Measurements from ENCODE around the gene SAMSN1. TPM values are rescaled to one million over a fixed set of nuclear protein-coding genes. Genes with fewer than 3 reads are reported as not detected.
A peak's percentile ranks its signal among the peaks of the same experiment; 100 is the strongest.

SAMSN1 gene
- total and polyA plus RNA-seq, 9 of the 15 experiments (the other 6 are each of a cell fraction or from before 2014, with no cell fraction given), result 101 to 223 (median 159) TPM

DNA sequence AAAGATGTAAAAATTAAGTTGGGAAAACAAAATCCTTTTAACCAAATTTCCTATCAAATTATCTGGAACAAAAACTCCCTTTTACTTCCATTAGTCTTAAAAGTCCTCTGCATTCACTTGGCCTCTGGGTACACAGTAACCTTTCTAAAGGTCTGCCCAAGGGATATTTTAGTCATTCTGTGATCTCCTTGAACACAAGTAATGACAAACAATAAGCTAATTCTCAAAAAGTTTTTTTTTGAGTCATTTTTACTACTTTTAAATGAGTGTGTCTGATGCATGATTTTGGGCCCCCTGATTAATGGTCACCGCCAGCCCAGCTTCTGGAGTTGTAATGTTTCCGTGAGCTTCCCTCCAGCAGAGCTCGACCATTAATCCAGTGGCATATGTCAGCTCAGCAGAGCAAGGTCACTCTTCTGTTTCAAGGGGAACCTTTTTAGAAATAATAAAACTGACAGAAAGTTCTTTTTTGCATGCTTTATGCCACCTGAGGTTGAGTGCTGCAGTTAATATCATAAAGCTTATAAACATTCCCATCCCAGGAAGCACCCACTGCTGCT is 14.3 kb downstream of the SAMSN1 start (continued):
- TF ChIP-seq SP1 (CRISPR knock-in tag; IDR thresholded peaks at IDR 0.05), result no peak
- no peak for TF ChIP-seq NEUROD1 (IDR thresholded peaks at IDR 0.05; ENCODE audit: borderline replicate concordance, low read depth, low read length, partially characterized antibody)
- TF ChIP-seq PTBP1 (IDR thresholded peaks at IDR 0.05; ENCODE audit: low read depth, low read length), result no peak
- TF ChIP-seq ZC3H4 (CRISPR knock-in tag; IDR thresholded peaks at IDR 0.05; ENCODE audit: borderline replicate concordance), result no peak
- TF ChIP-seq ESRRA (IDR thresholded peaks at IDR 0.05; ENCODE audit: borderline replicate concordance, low read depth), result 0 out of 2 replicates have a peak, but pooled peaks have one; percentile 33
- no peak for TF ChIP-seq CHD1 (IDR thresholded peaks at IDR 0.05; ENCODE audit: low read length)
- TF ChIP-seq MEIS2 (IDR thresholded peaks at IDR 0.05; ENCODE audit: partially characterized antibody), result peak; percentile 66
- TF ChIP-seq FOXK2 (conservative IDR thresholded peaks at IDR 0.05 in 1 of 2, IDR thresholded peaks at IDR 0.05 in 1 of 2; ENCODE audit: low read depth in 2 of 2), result no peak

GRCh38 chr21:14530592-14530991 is 15.5 kb downstream of the SAMSN1 start:
- peaks cover 99% of the 10 kb centered on the region for H3K79me2 ChIP-seq (ENCODE audit: control insufficient read depth, insufficient read depth, low read length)
- no peak for DNase-seq (ENCODE audit: extremely low read depth in 1 of 4, low spot score in 3 of 4)
- CTCF ChIA-PET (ENCODE audit: low intra/inter-chr PET ratio), result no interaction called here
- no peak for FAIRE-seq
- no TSS peak for BruUV-seq (replicated peaks)
- WGBS (ENCODE audit: insufficient coverage, low coverage, missing lambda C conversion rate), result 81% methylated on average over 2 of the region's 2 CpGs
- peaks cover 59% of the 10 kb centered on the region for H3K36me3 ChIP-seq (ENCODE audit: control insufficient read depth, insufficient read depth, low read length)
- no peak overlapping the region for H3K4me3 ChIP-seq
- no peak overlapping the region for H2AFZ ChIP-seq (ENCODE audit: low read depth, low read length)
- peaks cover 2% of the 10 kb centered on the region for H3K9me3 ChIP-seq (replicated peaks; ENCODE audit: control insufficient read depth, insufficient read depth, low read depth, low read length)
- TF ChIP-seq FOXK2 (conservative IDR thresholded peaks at IDR 0.05 in 1 of 2, IDR thresholded peaks at IDR 0.05 in 1 of 2; ENCODE audit: low read depth in 2 of 2), result no peak
- TF ChIP-seq, protein P1, sequence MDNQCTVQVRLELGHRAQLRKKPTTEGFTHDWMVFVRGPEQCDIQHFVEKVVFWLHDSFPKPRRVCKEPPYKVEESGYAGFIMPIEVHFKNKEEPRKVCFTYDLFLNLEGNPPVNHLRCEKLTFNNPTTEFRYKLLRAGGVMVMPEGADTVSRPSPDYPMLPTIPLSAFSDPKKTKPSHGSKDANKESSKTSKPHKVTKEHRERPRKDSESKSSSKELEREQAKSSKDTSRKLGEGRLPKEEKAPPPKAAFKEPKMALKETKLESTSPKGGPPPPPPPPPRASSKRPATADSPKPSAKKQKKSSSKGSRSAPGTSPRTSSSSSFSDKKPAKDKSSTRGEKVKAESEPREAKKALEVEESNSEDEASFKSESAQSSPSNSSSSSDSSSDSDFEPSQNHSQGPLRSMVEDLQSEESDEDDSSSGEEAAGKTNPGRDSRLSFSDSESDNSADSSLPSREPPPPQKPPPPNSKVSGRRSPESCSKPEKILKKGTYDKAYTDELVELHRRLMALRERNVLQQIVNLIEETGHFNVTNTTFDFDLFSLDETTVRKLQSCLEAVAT (IDR thresholded peaks at IDR 0.05), result no peak
- TF ChIP-seq RAD21 (CRISPR knock-in tag; conservative IDR thresholded peaks at IDR 0.05 in 1 of 2, IDR thresholded peaks at IDR 0.05 in 1 of 2), result no peak
- no peak for TF ChIP-seq ZKSCAN3 (CRISPR knock-in tag; IDR thresholded peaks at IDR 0.05)
- no peak for TF ChIP-seq HES1 (IDR thresholded peaks at IDR 0.05; ENCODE audit: low read depth)
- no peak for TF ChIP-seq STAT5B (CRISPR knock-in tag; IDR thresholded peaks at IDR 0.05)
- no peak for ATAC-seq
- in situ Hi-C loops (cut with MboI) (no loop called here), intact Hi-C loops (cut with micrococcal nuclease) (loop anchor here (5.0 kb wide), 1 partner anchor 147 kb away; no protein-coding TSS in a partner anchor)
- no peaks in the 10 kb centered on the region for H3K27me3 ChIP-seq (ENCODE audit: control insufficient read depth in 2 of 2, insufficient read depth in 2 of 2, low read length in 2 of 2)
- H3K27ac ChIP-seq (ENCODE audit: extremely low read depth, low read depth, low read length), result no peak overlapping the region
- peaks cover 19% of the 10 kb centered on the region for H4K20me1 ChIP-seq (replicated peaks; ENCODE audit: control insufficient read depth, insufficient read depth, low read length)
- no peak overlapping the region for H3K9ac ChIP-seq (ENCODE audit: insufficient read depth in 1 of 2, low read depth in 2 of 2, low read length in 2 of 2)
- H3K4me2 ChIP-seq (ENCODE audit: insufficient read depth, low read length), result no peak overlapping the region
- H3K9me1 ChIP-seq (ENCODE audit: control insufficient read depth, insufficient read depth, low read length), result no peaks in the 10 kb centered on the region
- H3K4me1 ChIP-seq (replicated peaks in 1 of 2; ENCODE audit: control insufficient read depth in 2 of 2, insufficient read depth in 2 of 2, low read length in 2 of 2), result peaks cover 3 to 43% of the 10 kb centered on the region in 2 experiments
- POLR2A ChIA-PET, result interaction anchor here (0.6 kb wide), 2 partner anchors 9 to 57 kb away, joined by 3 read pairs; no protein-coding TSS in a partner anchor

Measured in K562 (cell line).